T-helper 2 cell treated with Interferon-gamma antibody and Interleukin-4, amounts not matched to agents 5 μg/mL and 100 μg/mL, for 36 hours (primary cell): Measurements from ENCODE around the gene GGT6.

Experiments
- DNase-seq: peaks from one replicate; pipeline ENCODE4 v3.0.0; 2021; ENCODE audit warnings: low spot score
- H3K27ac Mint-ChIP-seq: one replicate; pipeline ENCODE4 v1.8.0; 2021; ENCODE audit warnings: mild to moderate bottlenecking, mixed read lengths
- H3K27me3 Mint-ChIP-seq: one replicate; pipeline ENCODE4 v1.8.0; 2021; ENCODE audit warnings: low read depth, mixed read lengths
- H3K36me3 Mint-ChIP-seq: one replicate; pipeline ENCODE4 v1.8.0; 2021; ENCODE audit warnings: low read depth, mixed read lengths
- H3K4me1 Mint-ChIP-seq: one replicate; pipeline ENCODE4 v1.8.0; 2021; ENCODE audit warnings: low read depth, mixed read lengths
- H3K4me3 Mint-ChIP-seq: one replicate; pipeline ENCODE4 v1.8.0; 2022; ENCODE audit warnings: mild to moderate bottlenecking, moderate library complexity, mixed read lengths
- H3K9me3 Mint-ChIP-seq: one replicate; pipeline ENCODE4 v1.8.0; 2021; ENCODE audit warnings: mixed read lengths

GGT6 gene

DNA sequence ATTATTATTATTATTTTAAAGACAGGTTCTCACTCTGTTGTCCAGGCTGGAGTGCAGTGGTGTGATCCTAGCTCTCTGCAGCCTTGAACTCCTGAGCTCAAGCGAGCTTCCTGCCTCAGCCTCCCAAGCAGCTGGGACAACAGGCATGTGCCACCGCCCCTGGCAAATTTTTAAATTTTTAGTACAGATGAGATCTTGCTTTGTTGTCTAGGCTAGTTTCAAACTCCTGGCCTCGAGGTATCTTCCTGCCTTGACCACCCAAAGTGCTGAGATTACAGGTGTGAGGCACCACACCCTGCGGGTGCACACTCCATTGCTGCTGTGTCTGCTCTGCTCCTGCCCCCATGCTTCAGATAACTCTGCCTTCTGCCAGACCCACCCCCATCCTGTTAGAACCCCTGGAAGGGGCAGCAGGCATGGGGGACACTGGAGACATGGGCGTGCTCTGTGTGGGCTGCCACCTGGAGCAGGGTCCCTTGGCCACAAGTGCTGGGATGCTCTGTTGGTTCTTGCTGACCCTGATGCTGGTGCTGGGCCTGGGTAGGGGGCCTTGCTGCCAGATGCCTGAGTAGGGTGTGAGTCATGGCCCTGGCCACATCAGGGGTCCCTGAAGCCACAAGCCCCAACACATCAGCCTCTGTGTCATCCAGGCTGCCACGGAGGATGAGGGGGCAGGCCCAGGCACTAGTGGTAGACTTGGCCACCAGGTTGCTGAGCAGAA lies 2.6 kb downstream of the GGT6 start:
- no peaks in the 10 kb centered on the region for H3K9me3 Mint-ChIP-seq
- peaks cover 36% of the 10 kb centered on the region for H3K4me1 Mint-ChIP-seq
- no peak overlapping the region for H3K27ac Mint-ChIP-seq
- no peaks in the 10 kb centered on the region for H3K27me3 Mint-ChIP-seq
- no peak for DNase-seq
- no peak overlapping the region for H3K4me3 Mint-ChIP-seq
- H3K36me3 Mint-ChIP-seq: peaks cover 17% of the 10 kb centered on the region

DNA sequence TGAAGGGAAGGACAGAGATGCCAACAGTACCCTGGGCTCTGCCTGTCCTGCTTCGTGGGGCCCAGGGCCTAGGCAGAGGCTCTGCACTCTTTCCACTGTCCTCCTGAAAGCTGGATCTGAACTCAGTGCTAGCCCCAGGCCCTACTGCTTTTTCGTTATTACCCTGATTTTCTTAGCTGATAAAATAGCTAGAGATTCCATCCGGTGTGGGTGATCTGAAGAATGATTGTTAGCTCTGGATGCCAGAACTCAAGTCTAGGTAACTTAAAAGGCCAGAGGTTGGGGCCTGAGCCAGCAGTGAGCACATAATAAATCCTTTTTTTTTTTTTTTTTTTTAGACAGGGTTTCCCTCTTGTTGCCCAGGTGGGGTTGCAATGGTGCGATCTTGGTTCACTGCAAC lies 3.4 kb downstream of the GGT6 start:
- no peaks in the 10 kb centered on the region for H3K9me3 Mint-ChIP-seq
- no peaks in the 10 kb centered on the region for H3K27me3 Mint-ChIP-seq
- peaks cover 22% of the 10 kb centered on the region for H3K36me3 Mint-ChIP-seq
- no peak overlapping the region for H3K4me3 Mint-ChIP-seq
- H3K27ac Mint-ChIP-seq: no peak overlapping the region
- no peak for DNase-seq
- peaks cover 28% of the 10 kb centered on the region for H3K4me1 Mint-ChIP-seq

DNA sequence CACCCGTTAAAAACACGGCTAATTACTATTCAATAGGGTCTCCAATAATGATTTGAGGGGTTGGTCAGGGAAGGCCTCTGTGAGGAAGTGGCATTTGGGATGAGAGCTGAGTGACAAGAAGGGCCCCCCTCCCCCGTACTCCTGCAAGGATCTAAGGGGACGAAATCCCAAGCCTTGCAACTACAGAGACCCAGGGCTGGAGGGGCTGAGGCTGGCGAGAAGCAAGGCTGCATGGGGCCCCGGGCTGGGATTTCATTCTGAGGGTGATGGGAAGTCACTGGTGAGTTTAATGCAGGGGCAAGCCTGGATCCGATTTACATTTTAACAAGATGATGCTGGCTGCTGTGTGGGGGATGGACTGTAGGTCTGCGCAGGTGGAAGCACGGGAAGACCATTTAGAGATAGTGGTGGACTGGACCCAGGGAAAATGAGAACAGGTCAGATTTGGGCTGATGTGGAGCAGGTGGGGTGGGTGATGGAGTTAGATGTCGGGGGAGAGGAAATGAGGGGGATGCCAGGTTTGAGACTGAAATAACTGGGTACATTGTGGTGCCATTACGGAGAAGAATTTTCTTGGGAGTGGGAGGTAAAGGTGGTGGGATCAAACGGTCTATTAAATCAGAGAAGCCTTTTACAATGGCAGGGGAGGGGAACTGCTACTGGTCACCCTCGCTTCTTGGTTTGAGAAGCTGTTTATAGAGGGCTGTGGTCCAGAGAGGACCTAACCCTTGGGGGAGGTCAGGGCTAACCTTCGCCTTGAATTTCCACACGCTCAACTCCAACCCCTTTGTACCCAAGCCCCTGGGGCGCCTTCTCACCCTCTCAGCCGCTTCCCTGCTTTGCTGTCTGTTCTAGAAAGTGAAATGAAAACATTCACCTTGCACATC lies 4.3 kb downstream of the GGT6 start:
- peak overlapping the region; percentile 92 for H3K4me3 Mint-ChIP-seq
- H3K9me3 Mint-ChIP-seq: no peaks in the 10 kb centered on the region
- no peak for DNase-seq
- H3K4me1 Mint-ChIP-seq: peaks cover 21% of the 10 kb centered on the region
- H3K27ac Mint-ChIP-seq: peak overlapping the region; percentile 93
- peaks cover 28% of the 10 kb centered on the region for H3K36me3 Mint-ChIP-seq
- H3K27me3 Mint-ChIP-seq: no peaks in the 10 kb centered on the region

DNA sequence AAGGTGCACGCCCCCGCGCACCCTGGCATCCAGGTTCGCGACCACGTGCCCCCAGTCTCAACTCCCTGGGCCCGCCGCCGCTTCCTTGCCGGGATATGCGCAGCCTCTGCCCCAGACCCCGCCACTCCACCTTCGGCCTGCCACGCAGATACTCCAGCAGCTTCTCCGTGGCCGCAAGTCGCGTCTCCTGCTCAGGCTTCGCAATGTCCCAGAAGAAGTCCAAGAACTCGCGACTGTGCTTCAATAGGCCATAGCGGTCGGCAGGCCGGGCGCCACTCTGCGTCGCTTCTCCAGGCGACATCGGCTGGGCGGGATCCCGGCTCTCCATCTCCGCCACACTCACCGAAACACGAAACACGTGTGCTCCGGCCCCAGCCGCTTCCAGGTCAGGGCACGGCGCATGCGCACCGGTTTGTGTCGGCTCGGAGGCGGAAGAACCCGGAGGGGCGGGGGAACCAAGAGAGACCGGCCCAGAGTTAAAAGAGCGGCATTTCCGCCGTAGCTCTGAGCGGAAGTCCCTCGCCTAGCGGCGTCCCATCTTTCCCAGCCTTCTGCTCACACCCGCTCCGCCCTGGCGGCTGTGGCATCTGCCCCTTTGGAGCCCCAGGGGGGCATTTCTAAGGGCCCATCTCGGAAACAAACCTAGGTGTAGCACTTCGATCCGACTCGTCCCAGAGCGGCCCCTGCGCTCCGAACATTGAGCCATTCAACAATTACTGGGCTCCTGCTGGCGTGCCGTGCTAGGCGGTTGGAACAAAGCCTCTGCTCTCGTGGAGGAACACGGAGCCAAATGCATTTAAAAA lies 5.2 kb downstream of the GGT6 start, which contains the start of gene MYBBP1A:
MYBBP1A (minus strand) TSS at position 388 of the 803 bp plus-strand sequence; CDS start at position 328, 60 bp downstream.
- Mint-ChIP-seq H3K36me3 (peaks cover 32% of the 10 kb centered on the region), H3K4me3 (peak within 1 kb of the TSS; percentile 92), H3K27me3 (no peaks in the 10 kb centered on the region), H3K27ac (peak within 1 kb of the TSS; percentile 93), H3K4me1 (peaks cover 20% of the 10 kb centered on the region), H3K9me3 (no peaks in the 10 kb centered on the region)
- DNase-seq: peak; percentile 96

DNA sequence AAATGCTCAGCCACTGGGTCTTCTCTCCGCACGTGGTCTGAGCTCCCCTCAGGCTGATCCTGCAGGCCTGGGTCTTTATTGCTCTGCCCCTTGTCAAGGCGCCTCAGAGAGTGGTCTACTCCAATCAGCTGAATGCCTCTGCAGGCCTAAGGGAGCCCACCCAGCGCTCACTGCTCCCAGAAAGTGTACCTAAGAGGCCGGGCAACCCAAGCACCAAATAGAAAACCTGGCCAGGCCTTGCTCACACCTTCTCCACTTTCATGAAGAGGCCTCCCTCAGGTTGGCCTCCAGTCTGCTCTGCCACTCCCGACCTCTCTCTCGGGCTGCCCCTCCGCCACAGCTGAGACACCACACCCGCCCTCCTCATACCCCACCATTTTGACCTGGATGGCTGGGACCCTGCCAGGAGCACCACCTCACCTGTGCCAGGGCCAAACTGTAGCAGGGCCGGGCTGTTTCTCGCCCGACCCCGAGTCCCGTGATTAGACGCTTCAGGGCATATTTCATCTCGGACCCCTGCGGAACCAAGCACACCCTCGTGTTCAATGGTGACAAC lies 5.9 kb downstream of the GGT6 start:
- Mint-ChIP-seq H3K27ac (peak overlapping the region; percentile 93), H3K36me3 (peaks cover 35% of the 10 kb centered on the region), H3K9me3 (no peaks in the 10 kb centered on the region), H3K4me3 (peak overlapping the region; percentile 92), H3K27me3 (no peaks in the 10 kb centered on the region), H3K4me1 (peaks cover 20% of the 10 kb centered on the region)
- no peak for DNase-seq

DNA sequence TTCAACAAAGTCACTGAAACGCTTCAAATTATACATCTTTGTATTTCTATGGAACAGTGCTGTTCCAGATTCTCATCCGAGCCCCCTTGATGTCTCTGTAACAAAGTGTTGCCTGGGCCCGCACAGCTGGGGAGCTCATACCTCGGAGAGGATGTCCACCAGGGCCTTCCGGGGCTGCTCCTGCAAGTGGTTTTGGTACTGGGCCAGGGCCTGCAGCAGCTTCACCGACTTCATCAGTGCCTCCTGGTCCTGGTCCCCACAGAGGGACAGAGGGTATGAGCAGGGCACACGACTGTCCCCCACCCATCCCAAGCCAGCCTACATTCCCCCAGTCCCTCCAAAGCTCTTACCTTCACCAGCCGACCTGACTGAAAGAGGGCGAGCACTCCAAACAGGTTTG lies 6.7 kb downstream of the GGT6 start:
- Mint-ChIP-seq H3K36me3 (peaks cover 35% of the 10 kb centered on the region), H3K4me3 (peak overlapping the region; percentile 92), H3K27ac (no peak overlapping the region), H3K9me3 (no peaks in the 10 kb centered on the region), H3K27me3 (no peaks in the 10 kb centered on the region), H3K4me1 (peaks cover 20% of the 10 kb centered on the region)
- no peak for DNase-seq

DNA sequence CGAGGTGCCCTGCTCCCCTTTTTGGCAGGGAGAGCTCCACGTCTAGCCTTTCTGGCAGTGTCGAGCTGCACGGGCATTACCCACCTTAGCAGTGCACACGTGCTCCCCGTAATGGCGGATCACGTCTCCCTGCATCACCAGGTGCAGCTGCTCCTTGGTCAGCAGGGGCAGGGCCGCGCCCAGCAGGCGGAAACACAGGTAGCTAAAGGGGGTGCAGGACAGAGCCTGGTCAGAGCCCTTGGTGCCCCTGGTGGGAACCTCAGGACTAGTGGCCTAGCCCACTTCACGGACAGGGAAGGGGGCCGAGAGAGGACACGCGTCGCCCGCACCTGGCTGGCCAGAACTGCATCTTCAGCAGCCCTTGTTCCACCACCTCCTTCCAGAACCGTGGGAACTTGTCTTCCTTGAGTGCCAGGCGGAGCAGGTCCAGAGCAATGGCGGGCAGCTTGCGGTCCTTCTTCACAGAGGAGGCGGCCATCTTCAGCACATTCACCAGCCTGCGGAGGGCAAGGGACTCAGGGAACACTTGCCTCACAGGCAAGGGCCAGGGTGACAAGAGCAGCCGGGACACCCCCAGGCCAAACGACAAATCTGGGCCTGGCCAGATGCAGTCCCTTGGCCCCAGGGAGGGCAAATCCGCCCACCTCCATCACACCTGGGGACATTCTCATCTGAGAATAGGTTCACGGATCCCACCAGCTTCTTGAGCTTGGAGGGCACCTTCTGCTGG lies 8.4 kb downstream of the GGT6 start:
- H3K4me1 Mint-ChIP-seq: peaks cover 20% of the 10 kb centered on the region
- no peak for DNase-seq
- peaks cover 38% of the 10 kb centered on the region for H3K36me3 Mint-ChIP-seq
- H3K4me3 Mint-ChIP-seq: no peak overlapping the region
- no peak overlapping the region for H3K27ac Mint-ChIP-seq
- H3K9me3 Mint-ChIP-seq: no peaks in the 10 kb centered on the region
- no peaks in the 10 kb centered on the region for H3K27me3 Mint-ChIP-seq

DNA sequence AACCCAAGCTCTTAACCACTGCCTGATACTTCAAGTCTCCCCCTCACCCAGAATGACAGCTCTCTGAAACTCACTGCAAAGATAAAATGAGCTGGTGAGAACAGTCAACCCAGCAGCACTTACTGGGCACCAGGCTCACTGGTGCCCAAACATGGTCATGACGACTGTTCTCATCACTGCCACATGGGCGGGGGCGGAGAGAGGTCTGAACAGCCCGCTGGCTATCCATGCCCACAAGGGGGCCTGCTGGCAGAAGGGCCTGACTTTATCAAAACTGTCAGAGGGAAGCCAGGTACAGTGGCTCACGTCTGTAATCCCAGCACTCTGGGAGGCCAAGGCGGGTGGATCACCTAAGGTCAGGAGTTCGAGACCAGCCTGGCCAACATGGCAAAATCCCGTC lies 9.2 kb downstream of the GGT6 start:
- no peak overlapping the region for H3K27ac Mint-ChIP-seq
- peaks cover 41% of the 10 kb centered on the region for H3K36me3 Mint-ChIP-seq
- H3K27me3 Mint-ChIP-seq: no peaks in the 10 kb centered on the region
- DNase-seq: no peak
- peaks cover 18% of the 10 kb centered on the region for H3K4me1 Mint-ChIP-seq
- H3K9me3 Mint-ChIP-seq: no peaks in the 10 kb centered on the region
- H3K4me3 Mint-ChIP-seq: no peak overlapping the region

DNA sequence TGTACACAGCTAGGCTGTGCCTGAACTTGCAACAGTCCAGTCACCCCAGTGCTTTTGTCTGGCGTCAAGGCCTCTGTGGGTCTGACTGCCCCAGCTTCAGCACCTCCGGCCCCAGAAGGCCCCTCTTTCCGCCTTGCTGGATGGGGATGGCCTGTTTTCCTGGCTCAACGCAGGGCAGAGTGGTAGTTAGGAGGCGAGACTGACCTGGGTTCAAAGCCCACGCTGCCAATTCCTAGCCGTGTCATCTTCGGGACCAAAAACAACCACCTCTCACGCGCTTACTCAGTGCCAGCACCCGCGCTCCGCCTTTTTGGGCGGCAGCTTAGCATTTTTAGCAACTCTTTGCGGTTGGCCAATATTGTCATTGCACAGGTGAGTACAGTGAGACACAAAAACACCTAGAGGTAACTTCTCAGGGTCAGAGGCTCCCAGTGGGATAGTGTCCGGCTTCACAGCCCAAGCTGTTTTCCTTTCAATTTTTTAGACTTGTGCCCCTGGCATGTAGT lies 9.8 kb downstream of the GGT6 start:
- H3K36me3 Mint-ChIP-seq: peaks cover 41% of the 10 kb centered on the region
- H3K27me3 Mint-ChIP-seq: no peaks in the 10 kb centered on the region
- no peak overlapping the region for H3K4me3 Mint-ChIP-seq
- H3K9me3 Mint-ChIP-seq: no peaks in the 10 kb centered on the region
- H3K4me1 Mint-ChIP-seq: peaks cover 12% of the 10 kb centered on the region
- DNase-seq: no peak
- H3K27ac Mint-ChIP-seq: no peak overlapping the region

DNA sequence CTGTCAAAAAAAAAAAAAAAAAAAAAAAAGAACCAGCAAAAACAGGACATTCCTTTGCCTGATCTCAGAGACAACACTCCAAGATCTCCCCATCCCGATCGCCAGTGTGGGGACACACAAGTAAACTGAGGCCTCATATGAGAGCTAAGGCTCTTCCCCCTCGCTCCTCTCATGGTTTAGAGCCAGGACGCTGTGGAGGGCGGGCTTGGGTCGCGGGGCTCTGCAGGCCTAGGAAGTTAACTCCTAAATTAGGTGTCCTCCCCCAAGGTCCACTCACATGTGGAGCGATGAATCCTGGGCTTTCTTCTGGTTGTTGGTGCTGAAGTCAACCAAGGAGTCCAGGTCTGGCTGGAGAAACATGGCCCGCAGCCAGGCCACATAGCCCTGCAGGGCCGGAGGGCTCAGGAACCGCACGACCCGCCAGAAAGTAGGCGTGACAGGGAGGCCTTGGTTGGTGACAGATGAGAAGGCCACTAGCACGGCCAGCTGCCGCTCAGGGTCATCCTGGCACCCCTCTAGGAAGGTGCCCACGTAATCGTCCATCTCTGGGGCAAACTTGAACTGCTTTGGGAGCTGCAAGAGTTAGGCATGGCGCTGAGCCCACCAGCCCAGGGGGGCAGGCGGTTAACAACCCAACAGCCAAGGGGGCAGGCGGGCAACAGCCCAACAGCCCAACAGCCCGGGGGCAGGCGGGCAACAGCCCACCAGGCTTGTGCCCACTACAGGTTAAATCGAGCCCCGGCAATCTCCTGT lies 10.4 kb downstream of the GGT6 start:
- Mint-ChIP-seq H3K4me1 (peaks cover 10% of the 10 kb centered on the region), H3K9me3 (no peaks in the 10 kb centered on the region), H3K27me3 (no peaks in the 10 kb centered on the region), H3K27ac (no peak overlapping the region), H3K36me3 (peaks cover 39% of the 10 kb centered on the region), H3K4me3 (no peak overlapping the region)
- no peak for DNase-seq

DNA sequence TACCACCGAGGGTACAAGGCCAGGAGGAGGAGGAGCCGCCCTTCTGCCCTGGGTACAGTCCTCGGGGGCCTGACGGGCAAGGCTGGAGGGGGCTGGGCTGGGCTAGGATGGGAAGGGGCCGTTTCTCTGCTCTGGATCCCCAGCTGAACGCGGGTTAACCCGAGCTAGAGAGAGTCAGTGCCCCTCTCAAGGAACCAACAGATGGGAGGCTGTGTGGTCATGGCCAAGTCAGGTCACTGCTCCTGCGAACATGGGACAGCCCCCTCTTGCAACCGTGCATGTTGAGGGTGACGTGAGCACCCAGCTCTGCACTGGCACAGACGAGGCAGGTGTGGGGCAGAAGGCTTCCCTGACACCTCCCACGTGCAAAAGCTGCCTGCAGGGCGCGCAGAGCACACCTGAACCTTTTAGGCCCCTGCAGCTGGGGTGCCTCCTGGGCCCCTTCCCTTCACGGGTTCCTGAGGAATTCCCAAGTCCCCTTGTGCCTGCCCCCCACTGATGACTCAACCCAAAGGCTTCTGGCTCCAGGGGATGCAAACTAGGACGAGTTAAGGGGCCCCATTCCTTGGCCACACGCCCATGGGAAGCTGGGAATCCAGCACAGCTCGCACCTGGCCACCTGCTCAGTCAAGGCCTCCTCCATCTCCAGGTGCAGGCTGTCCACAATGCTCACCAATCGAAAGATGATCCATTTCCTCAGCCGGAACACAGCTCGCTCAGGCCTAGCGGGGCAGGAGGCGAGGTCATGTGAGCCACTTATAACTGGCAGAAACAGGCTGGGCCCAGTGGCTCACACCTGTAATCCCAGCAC lies 11.5 kb downstream of the GGT6 start:
- no peaks in the 10 kb centered on the region for H3K27me3 Mint-ChIP-seq
- peaks cover 31% of the 10 kb centered on the region for H3K36me3 Mint-ChIP-seq
- H3K4me3 Mint-ChIP-seq: no peak overlapping the region
- no peak overlapping the region for H3K27ac Mint-ChIP-seq
- DNase-seq: no peak
- H3K9me3 Mint-ChIP-seq: no peaks in the 10 kb centered on the region
- H3K4me1 Mint-ChIP-seq: peaks cover 3% of the 10 kb centered on the region

DNA sequence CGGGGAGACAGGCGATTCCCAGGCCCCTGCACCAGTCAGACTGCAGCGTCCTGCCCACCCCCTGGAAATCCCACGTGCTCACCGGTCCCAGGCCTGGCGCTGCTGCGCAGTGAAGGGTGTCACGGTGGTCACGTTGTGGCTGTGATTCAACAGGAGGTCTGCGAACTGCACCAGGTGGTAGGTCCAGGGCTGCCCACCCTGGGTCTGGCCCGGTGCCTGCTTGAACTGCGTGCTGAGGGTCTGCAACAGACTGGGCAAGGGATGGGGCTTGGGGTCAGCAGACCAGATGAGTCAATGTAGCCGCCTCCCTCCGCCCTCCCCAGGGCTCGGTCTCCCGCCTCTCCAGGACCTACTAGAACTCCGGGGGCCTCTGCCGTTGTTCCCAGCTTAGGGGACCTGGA lies 12.3 kb downstream of the GGT6 start:
- Mint-ChIP-seq H3K4me3 (no peak overlapping the region), H3K36me3 (peaks cover 27% of the 10 kb centered on the region), H3K27ac (no peak overlapping the region), H3K27me3 (no peaks in the 10 kb centered on the region), H3K4me1 (no peaks in the 10 kb centered on the region), H3K9me3 (no peaks in the 10 kb centered on the region)
- no peak for DNase-seq
